ENCODE measurements around the gene CNDP1. TPM values are rescaled to one million over a fixed set of nuclear protein-coding genes. Genes with fewer than 3 reads are reported as not detected.

CNDP1 gene
- total RNA-seq, 4 donors from 2014 or later, result 0.24 to 1.0 (median 0.90) TPM; not detected in 1

DNA sequence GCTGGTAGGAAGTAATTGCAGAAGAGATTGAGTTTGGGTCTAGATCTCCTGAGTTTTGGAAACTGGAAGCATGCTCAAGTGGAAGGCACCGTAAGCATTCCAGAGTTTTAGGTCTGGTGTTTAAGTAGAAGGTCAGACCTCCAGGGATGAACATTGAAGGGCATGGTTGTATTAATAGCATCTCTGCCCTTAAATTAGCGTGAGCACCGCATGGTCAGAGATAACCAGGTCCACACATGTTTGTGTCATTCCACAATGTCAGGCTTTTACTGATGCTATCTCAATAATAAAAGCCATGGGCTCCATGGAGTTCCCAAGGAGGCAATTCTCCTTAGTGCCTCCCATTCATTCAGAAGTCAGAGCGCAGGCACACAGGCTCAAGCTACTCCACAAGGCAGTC lies 35.1 kb downstream of the CNDP1 start:
- TF ChIP-seq, protein P1, sequence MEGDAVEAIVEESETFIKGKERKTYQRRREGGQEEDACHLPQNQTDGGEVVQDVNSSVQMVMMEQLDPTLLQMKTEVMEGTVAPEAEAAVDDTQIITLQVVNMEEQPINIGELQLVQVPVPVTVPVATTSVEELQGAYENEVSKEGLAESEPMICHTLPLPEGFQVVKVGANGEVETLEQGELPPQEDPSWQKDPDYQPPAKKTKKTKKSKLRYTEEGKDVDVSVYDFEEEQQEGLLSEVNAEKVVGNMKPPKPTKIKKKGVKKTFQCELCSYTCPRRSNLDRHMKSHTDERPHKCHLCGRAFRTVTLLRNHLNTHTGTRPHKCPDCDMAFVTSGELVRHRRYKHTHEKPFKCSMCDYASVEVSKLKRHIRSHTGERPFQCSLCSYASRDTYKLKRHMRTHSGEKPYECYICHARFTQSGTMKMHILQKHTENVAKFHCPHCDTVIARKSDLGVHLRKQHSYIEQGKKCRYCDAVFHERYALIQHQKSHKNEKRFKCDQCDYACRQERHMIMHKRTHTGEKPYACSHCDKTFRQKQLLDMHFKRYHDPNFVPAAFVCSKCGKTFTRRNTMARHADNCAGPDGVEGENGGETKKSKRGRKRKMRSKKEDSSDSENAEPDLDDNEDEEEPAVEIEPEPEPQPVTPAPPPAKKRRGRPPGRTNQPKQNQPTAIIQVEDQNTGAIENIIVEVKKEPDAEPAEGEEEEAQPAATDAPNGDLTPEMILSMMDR (IDR thresholded peaks at IDR 0.05), result no peak
- no peak for TF ChIP-seq POLR2A (IDR thresholded peaks at IDR 0.05)
- intact Hi-C loops (cut with DNase I; ENCODE audit: low total_unique reads), result no loop called here
- Histone ChIP-seq H3K27me3 (no peaks in the 10 kb centered on the region), H3K27ac (no peak overlapping the region), H3K36me3 (no peaks in the 10 kb centered on the region), H3K4me1 (no peaks in the 10 kb centered on the region), H3K9me3 (no peaks in the 10 kb centered on the region), H3K4me3 (no peak overlapping the region)
- DNase-seq, result no peak

DNA sequence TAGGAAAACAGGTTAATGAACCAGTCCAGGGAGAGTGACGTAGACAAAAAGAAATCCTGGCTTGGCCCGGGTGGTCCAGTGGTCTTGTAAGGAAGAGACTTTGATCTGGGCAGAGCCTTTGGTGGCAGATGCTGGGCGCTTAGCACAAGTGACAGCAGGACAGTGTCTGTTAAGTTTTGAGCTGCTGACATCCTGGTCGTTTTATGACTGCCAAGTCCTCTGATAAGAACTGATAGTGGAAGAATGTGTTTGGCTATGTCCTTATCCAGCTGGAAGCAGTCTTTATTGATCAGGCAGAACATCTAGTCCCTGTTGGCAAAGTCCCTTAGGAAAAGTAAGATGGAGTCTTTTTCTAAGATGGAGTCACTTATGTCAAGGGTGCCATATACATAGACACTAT lies 36.0 kb downstream of the CNDP1 start:
- Histone ChIP-seq H3K9me3 (no peaks in the 10 kb centered on the region), H3K27ac (no peak overlapping the region), H3K4me3 (no peak overlapping the region), H3K4me1 (no peaks in the 10 kb centered on the region), H3K36me3 (no peaks in the 10 kb centered on the region), H3K27me3 (no peaks in the 10 kb centered on the region)
- TF ChIP-seq, protein P1 (IDR thresholded peaks at IDR 0.05), result no peak
- no peak for TF ChIP-seq POLR2A (IDR thresholded peaks at IDR 0.05)
- intact Hi-C loops (cut with DNase I; ENCODE audit: low total_unique reads), result no loop called here
- DNase-seq, result no peak

DNA sequence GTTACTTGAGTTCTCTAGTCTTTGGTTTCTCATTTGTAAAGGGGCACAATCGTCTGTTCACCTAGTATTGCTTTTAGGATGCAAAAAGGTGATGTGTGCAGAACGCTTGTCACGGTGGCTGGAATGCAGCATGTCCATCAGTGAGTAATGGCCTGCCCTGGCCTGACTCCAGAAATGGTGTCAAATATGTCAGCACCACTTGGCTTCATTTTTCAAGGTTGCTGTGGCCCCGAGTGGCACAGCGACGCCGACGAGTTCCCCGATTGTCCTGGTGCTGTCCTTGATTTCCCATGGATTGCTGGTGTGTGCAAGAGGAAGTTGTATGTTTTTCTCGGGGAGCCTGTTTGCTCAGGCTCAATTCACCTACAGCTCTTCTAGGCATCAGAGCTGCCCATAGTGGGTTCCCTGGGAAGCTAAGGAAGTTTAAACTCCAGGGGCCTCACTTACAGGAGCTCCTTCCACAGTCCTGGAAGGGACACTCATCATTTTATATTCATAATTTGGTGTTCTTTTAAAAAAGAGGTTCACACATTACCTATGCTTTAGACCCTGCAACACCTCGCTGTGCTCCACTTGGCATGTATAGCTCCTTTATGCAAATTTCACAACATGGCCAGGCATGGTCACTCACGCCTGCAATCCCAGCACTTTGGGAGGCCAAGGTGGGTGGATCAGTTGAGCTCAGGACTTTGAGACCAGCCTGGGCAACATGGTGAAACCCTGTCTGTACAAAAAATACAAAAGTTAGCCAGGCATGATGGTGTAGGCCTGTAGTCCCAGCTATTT lies 37.8 kb downstream of the CNDP1 start:
- no peaks in the 10 kb centered on the region for H3K4me1 ChIP-seq
- no peaks in the 10 kb centered on the region for H3K27me3 ChIP-seq
- TF ChIP-seq POLR2A (IDR thresholded peaks at IDR 0.05), result no peak
- TF ChIP-seq, protein P1 (IDR thresholded peaks at IDR 0.05), result no peak
- no peaks in the 10 kb centered on the region for H3K9me3 ChIP-seq
- DNase-seq, result no peak
- no peak overlapping the region for H3K27ac ChIP-seq
- intact Hi-C loops (cut with DNase I; ENCODE audit: low total_unique reads), result no loop called here
- no peaks in the 10 kb centered on the region for H3K36me3 ChIP-seq
- no peak overlapping the region for H3K4me3 ChIP-seq

DNA sequence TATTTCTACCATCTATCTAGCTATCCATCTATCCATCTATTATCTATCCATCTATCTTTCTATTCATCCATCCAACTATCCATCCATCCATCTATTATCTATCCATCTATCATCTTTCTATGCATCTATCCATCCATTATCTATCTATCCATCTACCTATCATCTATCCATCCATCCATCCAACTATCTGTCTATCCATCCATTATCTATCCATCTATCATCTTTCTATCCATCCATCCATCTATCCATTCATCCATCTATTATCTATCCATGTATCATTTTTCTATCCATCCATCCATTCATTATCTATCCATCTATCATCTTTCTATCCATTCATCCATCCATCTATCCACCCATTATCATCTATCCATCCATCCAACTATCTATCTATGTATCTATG lies 38.8 kb downstream of the CNDP1 start:
- TF ChIP-seq, protein P1 (IDR thresholded peaks at IDR 0.05), result no peak
- no peak for TF ChIP-seq POLR2A (IDR thresholded peaks at IDR 0.05)
- intact Hi-C loops (cut with DNase I; ENCODE audit: low total_unique reads), result no loop called here

DNA sequence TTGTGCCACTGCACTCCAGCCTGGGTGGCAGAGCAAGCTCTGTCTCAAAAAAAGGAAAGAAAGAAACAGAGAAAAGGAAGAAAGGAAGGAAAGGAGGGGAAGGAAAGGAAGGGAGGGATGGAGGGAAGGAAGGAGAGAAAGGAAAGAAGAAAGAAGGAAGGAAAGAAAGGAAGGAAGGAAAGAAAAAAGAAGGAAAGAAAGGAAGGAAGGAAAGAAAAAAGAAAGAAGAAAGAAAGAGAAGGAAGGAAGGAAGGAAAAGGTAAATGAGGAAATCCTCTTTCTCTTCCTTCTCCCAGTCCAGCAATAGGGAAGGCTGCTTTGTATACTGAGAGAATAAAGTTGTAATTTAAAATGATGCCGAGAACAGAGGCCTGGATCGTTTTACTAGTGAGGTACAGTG lies 40.6 kb downstream of the CNDP1 start:
- H3K27me3 ChIP-seq, result no peaks in the 10 kb centered on the region
- H3K27ac ChIP-seq, result no peak overlapping the region
- no peak overlapping the region for H3K4me3 ChIP-seq
- H3K4me1 ChIP-seq, result no peaks in the 10 kb centered on the region
- DNase-seq, result no peak
- no peaks in the 10 kb centered on the region for H3K36me3 ChIP-seq
- no peaks in the 10 kb centered on the region for H3K9me3 ChIP-seq
- no peak for TF ChIP-seq POLR2A (IDR thresholded peaks at IDR 0.05)
- TF ChIP-seq, protein P1 (IDR thresholded peaks at IDR 0.05), result no peak
- intact Hi-C loops (cut with DNase I; ENCODE audit: low total_unique reads), result no loop called here

More for the DNA sequence above, 38.8 kb downstream of the CNDP1 start:
- Histone ChIP-seq H3K27ac (no peak overlapping the region), H3K4me3 (no peak overlapping the region), H3K9me3 (no peaks in the 10 kb centered on the region), H3K27me3 (no peaks in the 10 kb centered on the region), H3K36me3 (no peaks in the 10 kb centered on the region), H3K4me1 (no peaks in the 10 kb centered on the region)
- no peak for DNase-seq
